Measurements from ENCODE around the gene MED26.

MED26 gene

DNA sequence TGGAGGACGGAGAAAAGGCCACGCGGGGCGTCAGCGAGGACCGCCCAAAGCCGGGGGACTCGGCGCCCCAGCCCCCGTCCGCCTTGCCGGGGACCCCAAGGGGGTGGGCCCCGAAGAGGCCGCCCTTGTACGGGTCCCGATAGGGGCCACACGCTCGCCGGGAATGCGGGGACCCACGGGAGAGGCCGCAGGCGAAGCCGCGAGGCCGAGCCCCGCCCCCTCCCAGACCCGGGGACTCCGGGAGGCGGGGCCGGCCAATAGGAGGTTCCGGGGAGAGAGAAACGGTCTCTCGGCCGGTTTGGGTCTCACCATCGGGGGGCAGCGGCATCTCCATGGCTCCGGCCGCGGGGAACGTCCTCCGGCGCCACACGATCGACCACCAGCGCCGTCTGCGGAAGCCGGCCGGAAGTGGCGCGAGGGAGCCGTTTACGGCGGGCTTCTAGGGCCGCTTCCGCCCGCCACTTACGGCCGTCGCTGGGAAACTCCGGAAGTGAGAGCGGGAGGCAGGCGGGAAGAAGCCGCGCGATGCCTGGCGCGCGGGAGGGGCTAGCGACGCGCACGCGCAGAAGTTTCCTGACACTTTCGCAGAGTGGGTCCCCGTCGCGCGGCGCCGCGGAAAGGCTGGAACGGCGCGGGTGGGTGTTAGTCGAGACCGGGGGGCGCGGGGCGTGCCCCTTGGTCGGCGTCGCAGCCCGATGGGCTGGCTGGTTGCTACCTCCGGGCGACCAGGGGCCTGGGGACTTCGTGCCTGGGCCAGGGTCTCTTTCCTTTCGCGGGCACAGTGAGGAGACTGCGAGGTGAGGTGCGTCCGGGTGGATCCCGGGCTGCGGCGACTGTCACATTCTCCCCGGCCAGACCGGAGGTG is 85.7 kb downstream of the MED26 start, which contains the start of gene CHERP:
Gene CHERP, minus strand, starts transcription at position 393 of the 865 bp plus-strand sequence. Its CDS starts 59 bp downstream, at position 334.
- peak; percentile 95 for DNase-seq

- DNase-seq: no peak
Measured at GRCh38 chr19:16541526-16542044, 86.4 kb downstream of the MED26 start.

- no peak for DNase-seq
Measured at GRCh38 chr19:16540948-16541347, 87.1 kb downstream of the MED26 start.

DNA sequence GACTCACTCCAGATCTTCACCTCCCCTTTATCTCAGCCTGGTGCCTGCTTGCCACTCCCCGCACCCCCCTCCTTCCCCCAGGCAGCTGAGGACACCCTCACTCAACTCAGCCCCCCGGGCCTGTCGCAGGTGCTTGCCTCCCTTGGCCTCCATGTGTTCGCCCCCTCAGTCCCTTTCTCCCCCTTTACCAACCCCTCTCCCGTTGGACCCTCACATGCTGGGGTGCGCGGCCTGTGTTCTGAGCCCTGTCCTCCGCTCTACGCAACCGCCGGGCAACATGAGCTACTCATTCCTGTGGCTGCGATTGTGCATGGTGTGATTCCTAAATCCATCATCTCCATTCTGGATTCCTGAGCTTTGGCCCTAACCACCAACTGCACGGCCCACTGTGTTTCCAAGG is 90.9 kb downstream of the MED26 start:
- DNase-seq: no peak

- DNase-seq: no peak
Measured at GRCh38 chr19:16536130-16536529, 91.9 kb downstream of the MED26 start.

DNA sequence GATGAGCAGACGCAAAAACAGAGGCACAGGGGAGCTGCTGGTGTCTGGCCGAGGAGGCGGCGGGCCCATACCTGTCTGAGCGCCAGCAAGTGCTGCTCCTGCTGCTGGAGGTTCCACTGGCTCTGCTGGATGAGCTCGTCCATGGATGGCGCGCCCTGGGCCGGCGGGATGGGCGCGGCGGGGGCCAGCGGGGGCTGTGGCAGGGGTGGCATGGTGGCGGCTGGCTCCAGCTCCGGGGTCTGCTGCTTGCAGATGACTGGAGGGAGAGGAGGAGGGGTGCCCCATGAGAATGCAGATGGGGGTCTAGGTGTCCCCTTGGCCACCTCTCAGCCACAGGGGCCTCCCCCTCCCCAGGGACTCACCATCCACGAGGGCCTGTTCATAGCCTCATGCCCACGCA is 92.6 kb downstream of the MED26 start:
- no peak for DNase-seq

- DNase-seq: no peak
Measured at GRCh38 chr19:16532440-16533234, 95.4 kb downstream of the MED26 start.

DNA sequence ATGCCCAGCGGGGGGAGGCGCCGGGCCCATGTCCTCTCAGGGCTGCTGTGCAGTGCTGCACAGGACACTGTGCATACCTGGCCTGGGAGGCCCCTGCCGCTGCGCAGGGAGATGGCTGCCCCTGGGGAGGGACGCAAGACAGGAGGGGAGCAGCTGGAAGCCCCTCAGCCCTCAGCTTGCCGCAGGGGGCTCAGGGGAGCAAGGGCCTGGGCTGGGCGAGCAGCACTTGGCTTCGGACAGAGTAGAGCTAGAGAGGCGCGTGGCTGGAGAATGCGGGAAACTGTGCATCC is 96.7 kb downstream of the MED26 start:
- DNase-seq: no peak

DNA sequence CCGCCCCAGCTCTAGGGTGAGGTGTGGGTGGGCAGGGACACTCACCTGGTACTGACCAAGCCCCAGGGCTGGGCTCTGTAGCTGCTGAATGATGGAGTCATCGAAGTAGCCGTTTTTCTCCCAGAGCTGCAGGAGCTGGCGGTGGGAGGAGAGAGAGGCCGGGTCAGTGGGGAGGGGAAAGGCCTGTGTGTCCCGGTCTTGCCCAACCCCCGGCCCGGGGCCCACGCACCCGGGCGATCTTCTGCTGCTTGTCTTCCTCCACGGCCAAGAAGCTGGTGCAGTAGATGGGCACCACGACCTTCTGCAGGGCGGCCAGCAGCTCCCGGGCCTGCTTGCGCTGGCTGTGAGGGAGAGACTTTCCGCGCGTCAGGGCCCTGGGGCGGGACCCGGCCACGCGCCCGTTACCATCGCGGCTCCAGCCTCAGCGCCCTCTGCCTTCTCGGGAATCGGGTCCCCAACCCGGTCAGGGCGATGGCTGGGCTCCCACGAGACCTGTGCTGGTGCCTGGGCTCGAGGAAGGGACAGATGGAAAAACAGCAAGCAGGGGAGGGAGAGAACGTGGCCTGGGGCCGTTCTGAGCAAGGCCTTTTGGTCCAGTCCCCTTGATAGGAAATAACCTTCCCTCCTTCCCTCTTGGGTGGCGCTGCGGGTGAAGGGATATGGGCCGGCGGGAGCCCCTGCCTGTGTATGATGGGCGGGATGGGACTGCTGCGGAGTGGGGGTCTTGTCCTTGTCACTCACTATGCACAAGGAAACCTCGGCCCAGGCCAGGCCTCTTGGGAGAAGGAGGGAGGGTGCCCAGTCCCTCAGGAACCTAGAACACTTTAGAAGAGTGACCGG is 97.2 kb downstream of the MED26 start:
- DNase-seq: no peak

GRCh38 chr19:16529466-16530144 is 98.4 kb downstream of the MED26 start:
- DNase-seq: no peak

DNA sequence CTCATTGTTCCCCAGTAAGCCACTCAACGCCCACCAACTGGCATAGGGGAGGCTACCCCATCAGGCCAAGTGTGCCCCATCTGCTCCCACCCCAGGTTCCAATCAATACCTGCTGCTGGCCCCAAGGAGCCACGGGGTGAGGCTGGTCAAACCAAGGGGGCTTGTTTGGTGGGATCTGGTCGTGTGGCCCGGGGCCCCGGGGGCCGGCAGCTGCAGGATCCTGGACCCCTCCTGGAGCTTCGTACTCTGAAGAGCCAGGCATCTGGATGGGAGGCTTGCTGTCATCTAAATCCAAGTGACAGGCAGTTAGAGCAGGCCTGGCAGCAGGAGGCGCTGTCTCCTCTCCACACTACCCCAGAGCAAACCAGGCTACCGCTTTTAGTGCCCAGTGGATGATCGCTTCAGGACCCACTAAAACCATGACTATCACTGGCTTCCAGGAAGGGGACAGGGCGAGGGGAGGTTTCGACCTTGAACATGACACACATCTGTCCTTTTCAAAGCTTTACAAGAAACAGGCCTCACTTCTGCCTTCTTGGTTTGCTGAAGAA is 100.0 kb downstream of the MED26 start:
- no peak for DNase-seq

DNA sequence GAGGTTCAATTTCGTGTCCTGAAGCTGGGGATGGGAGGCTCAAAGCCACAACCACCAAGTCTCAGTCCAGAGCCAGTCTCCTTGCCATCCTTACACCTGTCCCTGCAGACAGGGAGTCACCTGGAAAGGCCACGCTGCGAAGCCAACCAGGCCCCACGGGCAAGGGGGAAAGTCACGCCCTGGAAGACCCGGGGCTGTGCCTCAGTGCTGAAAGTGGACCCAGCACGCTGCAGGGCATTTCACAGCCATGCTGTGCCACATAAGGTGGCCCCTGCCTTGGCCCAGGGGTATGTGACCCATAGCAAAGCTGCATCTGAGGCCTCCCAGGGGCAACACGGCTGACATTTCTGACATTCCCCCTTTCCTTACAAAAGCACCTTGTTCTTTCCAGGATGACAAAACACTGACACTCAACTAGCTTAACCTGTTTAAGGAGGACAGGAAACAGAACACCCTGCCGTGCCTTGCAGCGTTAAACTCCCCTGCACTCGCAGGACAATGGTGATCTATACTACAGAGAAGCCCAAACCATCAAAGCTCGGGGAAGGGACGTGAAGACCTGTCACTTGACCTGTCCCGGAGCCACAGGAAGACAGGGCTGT is 100.6 kb downstream of the MED26 start:
- no peak for DNase-seq

DNA sequence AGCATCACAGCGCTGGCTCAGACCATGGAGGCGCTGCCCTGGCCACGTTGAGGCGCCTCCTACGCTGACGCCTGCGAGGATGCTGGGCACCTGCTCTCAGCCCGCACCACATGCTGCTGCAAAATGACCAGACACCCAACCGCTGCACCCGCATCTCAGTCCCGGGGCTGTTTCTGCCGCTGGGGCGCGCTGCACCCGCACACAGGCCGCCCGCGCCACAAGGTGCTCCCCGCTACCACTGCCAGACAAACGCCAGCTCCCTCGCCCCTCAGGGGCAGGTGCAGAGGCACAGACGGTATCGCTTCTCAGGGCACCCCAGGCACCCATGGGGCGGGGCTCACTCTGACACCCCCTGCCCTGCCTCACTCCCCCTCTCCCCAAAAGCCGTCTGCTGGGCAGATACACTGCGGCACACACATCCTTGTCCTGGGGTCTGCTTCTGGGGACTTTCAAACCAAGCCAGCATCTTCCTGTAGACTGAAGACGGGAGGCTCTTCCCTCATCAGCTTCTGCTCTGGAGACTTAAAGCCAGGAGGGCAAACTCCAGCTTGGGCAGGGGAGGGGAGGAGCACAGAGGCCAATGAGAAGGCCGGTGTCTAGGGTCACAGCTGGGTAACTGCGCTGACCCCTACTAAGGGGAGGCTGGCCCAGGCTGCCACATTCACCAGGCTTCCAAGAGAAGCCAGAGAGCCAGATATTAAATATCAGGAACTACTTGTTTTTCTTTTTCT is 102.1 kb downstream of the MED26 start:
- DNase-seq: no peak

- DNase-seq: no peak
Measured at GRCh38 chr19:16524991-16525734, 102.8 kb downstream of the MED26 start.

Measured in right kidney (tissue), 1 donor.